GM18868 (cell line): ENCODE results near the gene MINDY2.

ENCODE experiments used
- ATAC-seq: cut with Tn5 transposase; IDR thresholded peaks from one replicate; pipeline ENCODE4 v1.9.1; 2021; ENCODE audit warnings: mild to moderate bottlenecking, moderate library complexity; ENCODE audit not compliant: unreplicated experiment

The MINDY2 gene, protein sequence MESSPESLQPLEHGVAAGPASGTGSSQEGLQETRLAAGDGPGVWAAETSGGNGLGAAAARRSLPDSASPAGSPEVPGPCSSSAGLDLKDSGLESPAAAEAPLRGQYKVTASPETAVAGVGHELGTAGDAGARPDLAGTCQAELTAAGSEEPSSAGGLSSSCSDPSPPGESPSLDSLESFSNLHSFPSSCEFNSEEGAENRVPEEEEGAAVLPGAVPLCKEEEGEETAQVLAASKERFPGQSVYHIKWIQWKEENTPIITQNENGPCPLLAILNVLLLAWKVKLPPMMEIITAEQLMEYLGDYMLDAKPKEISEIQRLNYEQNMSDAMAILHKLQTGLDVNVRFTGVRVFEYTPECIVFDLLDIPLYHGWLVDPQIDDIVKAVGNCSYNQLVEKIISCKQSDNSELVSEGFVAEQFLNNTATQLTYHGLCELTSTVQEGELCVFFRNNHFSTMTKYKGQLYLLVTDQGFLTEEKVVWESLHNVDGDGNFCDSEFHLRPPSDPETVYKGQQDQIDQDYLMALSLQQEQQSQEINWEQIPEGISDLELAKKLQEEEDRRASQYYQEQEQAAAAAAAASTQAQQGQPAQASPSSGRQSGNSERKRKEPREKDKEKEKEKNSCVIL

DNA sequence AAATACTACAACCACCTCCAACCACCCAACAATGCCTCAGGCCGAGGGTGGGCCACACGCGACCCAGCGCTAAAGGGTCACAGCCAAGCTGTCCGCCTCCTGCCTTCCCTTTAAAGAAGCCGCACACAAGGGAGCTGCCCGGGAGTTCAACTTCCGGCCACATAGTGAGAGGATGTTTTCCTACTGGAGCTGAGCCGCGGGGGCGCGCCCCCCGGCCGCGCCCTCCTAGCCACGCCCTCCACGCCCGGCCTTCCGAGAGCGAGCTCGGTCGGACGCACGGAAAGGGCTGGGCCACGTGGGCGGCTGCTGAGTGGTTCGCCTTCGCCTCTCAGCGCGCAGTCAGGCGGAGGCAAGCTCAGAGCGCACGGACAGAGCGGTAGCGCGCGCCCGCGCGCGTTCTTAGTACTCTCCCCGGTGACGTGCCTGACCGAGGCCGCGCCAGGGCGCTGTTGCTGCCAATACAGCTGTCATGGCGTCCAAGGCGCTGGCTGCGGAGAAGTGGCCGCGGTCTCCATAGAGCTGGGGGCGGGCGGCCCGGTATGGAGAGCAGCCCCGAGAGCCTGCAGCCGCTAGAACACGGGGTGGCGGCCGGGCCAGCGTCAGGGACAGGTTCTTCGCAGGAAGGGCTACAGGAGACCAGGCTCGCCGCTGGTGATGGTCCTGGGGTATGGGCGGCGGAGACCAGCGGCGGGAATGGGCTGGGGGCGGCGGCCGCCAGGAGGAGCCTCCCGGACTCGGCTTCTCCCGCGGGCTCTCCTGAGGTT is at the start of gene MINDY2:
Gene MINDY2 (plus strand): TSS at position 446 of the 764 bp plus-strand sequence. CDS start 94 bp downstream, at position 540.
- ATAC-seq: peak; percentile 95

DNA sequence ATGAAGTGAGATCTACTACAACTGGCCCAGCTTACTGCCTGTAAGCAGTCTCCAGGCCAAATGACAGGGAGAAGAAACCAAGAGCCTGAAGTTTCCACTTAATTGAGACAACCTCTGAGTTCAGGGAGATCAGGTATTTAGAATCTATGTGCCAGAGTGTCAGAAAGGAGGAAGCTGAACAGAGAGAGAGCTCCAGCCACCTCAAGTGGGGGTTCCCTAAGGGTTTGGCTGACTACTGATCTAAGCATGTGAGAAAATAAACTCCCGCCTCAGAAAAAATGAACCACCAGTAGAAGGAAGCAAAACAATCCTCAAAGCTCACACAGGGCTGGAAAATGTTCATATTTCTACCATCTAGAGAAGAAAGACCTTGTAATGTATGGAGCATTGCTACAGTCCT is 46.6 kb upstream of the MINDY2 start:
- ATAC-seq: peak; percentile 94

DNA sequence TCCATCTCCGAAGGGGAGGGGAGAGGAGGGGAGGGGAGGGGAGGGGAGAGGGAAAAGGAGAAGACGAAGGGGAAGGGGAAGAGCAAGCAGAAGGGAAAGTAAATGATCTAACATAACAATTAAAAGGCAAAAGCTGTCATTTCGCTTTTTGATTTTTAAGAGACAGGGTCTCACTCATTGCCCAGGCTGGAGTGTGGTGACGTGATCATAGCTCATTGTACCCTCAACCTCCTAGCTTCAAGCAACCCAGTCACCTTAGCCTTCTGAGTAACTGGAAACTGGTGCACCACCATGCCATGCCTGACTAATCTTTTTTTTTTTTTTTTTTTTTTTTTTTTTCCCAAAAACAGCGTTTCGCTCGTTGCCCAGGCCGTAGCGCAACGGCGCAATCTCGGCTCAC is 44.2 kb upstream of the MINDY2 start:
- peak; percentile 54 for ATAC-seq

DNA sequence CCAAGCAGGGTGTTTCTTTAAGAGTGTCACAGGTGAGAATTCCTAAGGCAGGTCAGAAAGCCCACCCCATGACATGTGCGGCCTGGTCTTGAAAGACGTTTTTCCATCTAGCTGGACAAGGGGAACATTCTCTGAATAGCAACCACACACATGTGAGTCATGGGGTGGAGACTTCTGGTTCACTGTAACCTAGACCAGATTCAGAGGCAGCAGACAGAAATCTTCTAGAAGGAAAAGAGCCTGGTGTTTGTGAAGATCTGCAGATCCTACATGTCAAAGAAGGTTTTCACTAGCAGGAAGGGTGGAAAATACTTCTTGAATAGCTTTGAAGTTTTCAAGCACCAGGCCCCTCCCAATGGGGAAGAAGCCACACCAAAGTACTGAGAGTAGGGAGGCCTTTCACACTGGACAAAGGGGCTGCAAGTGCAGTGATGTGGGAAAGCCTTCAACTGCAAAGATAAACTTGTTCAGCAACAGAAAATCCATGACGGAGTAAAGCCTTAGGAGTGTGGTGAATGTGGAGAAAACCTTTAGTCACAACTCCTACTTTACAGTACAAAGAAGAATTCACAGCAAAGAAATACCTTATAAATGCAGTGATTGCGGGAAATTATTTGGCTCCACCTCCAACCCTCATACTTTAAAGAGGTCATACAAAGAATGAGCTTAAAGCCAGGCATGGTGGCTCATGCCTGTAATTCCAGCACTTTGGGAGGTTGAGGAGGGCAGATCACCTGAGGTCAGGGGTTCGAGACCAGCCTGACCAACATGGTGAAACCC is 39.2 kb upstream of the MINDY2 start:
- ATAC-seq: no peak

DNA sequence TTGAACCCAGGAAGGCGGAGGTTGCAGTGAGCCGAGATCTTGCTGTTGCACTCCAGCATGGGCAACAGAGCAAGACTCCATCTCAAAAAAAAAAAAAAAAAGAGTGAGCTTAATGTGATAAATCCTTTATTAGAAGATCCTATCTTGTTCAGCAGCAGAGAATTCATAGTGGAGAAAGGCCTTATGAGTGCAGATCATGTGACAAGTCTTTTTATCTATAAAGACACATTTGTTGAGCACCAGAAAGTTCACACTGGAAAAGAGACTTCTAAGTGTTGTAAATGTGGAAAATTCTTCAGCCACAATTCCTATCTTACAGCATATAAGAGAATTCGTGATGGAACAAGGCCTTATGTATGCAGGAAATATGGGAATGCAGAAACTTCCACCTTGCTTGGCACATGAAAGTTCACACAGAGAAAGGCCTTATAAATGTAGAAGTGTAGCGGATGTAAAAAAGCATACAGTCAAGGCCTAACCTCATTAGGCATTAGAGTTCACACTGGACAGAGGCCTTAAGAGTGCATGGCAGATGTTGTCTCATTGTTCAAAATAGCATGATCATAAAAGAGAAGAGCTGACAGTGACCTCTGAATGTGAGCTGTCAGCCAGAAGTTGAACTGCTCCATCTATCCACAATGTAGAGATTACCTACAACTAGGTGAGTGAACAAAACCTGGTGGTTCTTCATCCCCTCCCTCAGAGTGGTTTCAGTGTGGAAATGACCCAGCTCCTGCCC is 38.3 kb upstream of the MINDY2 start:
- ATAC-seq: no peak

DNA sequence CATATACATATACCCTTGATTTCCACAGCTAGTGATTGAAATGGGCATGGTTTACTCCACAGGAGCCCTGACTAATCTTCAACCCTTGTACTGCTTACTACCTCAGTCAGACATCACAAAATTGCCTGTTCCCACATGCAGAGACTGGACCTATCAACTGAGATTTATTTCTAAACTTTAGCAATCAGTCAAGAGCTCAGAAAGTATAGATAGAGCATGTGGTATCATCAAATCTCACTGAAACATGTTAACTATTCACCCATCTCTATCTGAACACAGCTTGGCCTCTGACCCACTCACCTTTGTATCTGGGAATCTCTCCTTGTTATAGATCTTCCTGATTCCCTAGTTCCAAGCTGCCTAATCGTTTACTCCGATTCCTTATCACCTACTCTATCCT is 36.2 kb upstream of the MINDY2 start:
- ATAC-seq: no peak

DNA sequence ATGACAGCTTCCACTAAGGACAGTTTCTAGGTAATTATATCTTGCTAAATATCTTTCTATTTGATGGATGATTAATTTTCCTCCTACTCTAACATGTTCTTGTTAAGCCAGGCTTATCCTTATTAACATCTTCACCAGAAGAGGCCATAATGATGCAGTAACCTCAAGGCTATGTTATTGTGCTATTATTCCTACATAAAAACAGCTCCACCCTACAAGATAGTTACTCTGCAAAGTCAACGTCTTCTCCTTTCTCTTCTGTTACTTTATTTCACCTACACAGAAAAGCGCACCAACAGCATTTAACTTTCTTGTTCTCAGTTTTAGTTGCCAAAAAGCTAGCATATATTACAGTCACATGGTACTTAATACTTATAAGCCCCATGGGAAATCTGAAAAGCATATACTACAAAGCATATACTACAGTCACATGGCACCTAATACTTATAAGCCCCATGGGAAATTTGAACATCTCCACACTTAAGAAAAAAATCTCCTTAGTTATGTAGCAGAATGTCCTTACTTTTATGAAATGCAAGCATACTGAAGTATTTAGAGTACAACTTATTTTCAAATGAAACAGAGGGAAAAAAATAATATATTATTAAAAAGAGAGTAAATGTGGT is 35.0 kb upstream of the MINDY2 start:
- no peak for ATAC-seq

DNA sequence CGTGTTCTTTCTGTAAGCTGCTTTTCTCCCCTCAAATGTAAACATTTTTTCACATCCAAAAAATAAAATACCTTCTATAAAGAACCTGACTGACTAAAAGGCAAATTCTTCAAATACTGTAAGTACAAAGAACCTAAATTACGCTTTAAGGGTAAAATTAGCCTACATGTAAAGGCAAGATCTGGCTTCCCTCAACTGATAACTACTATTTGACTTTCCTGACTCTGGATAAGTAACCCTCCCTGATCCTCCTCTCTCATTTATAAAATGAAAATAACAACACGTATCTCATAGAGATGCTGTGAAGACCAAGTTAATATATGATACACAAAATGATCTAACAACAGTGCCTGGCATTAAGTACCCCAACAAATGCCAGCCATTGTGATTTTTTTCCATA is 33.8 kb upstream of the MINDY2 start:
- no peak for ATAC-seq

DNA sequence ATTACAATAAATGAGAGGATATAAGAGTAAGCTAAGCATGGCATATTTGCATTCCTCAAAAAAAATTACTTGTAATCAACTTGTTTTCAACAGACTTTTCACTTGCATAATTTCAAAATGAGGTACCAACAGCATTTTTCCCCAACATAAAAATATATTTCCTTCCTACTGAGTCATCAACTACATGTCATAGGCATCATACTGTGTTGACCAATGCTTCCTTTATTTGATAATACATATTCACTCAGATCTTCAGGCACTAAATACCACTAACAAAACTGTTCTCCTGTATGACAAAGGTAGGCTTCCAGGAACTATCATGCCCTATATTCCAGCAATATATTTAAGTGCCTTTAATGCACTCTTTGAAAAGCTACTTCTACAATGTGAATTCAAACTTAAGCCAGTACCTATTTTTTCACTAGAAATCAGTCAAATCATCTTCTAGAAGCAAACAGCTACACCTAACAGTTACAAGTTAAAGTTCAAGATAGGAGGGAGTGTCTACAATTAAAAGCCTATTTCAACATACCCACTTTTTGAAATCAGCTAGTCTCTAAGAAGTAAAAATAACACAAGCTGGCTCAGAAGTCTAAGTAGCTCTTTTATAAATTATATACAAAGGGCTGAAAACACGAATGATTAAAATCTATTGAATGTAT is 32.9 kb upstream of the MINDY2 start:
- no peak for ATAC-seq

DNA sequence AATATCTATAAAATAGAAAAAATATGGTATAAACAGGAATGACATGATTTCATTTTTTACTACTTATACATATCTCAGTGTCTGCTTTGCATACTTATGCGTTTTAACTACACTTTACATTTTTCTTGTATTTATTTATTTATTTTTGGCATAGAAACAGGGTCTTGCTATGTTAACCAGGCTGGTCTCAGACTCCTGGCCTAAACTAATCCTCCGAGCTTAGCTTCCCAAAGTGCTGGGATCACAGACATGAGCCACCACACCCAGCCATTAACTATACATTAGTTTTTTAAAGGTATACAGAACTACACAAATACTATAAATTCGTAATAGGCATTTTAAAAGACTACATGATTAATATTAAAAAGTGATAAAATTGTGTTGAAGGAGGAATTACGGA is 30.7 kb upstream of the MINDY2 start:
- no peak for ATAC-seq

DNA sequence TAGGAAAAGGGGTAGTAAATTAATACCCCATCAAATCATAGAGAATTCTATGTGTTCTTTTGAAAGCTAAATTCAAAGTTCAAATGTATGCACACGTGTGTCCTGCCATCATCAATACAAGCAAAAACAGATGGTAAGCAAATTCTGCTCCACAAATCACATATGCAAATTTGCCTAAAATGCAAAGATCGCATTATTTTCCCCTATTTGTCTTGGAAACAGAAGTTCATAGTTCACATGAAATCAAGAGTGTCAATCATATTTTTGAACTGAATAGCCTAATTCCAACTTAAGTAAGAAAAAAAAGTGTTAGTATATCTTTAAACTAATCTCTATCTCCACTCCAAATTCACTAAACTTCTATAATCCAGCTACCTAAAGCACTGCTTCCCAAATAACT is 30.1 kb upstream of the MINDY2 start:
- no peak for ATAC-seq

DNA sequence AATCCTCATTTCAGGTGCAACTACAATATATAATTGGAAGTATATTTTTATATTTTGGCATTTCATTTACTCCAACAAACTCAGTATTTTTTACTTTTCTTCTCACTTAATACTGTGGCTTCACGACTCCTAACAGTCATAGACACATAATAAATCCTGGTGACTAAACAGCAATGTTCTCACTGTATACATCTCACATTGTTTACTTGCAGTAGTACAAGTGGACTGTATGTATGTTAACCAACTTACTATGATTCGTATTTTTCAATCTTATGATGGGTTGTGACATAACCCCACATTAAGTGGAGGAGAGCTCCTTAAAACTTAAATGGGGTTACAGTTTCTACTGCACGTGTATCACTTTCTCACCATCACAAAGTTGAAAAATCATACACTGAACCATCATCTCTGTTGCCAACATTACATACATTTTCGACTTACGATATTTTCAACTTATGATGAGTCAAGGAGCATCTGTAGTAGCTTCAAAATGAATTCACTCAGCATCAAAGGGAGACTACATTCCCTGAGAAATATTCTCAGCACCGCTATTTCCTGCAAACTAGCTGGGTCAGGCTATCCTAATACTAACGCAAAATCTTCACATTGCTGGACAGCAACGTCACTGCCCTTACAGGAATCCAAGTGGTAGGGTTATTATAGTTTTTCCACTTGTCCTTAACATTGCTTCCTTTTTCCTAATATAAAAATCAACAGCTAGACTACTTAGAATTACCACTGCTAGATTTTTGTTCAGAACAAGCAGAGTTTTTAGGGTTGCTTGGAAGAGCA is 28.9 kb upstream of the MINDY2 start:
- ATAC-seq: no peak

DNA sequence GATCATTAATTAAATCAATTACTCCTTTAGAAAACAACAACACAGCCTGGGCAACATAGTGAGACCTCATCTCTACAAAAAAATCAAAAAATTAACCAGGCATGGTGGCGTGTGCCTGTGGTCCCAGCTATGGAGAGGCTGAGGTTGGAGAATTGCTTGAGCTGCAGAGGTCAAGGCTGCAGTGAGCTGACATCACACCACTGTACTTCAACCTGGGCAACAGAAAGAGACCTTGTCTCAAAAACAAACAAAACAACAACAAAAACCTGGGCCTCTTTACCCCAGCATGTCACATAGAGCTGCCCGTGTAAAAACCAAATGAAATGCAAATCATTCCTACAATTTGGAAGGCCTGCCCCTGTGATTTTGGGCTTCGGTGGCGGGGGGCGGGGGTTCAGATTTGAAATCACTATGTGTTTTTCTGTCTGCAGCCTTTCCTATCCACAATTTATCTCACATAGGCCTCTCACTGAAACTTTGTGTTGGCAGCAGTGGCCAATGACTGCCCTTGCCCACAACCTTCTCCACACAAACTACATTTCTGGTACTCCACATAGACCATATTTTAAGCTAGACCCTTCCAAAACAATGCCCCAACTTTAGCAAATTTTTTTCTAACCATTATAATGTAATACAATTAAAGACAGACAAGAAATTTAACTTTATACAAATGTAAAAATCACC is 28.1 kb upstream of the MINDY2 start:
- no peak for ATAC-seq

DNA sequence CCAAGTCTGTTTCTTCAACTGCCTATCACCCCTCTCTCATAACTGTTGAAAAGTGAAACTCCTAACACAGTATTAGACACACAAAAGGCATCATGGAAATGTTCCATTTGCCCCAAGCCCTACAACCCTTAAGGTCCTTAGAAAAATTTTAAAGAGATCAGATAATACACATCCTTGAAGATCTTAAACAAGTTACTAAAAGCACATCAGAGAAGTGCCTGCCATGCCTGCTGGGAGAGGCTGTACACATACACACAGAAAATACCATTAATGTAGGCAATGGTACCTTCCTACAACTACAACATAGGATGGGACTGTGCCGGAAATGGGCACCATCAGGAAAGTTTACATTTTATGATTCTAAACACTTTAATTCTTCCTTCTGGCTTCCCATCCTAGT is 24.9 kb upstream of the MINDY2 start:
- ATAC-seq: no peak

DNA sequence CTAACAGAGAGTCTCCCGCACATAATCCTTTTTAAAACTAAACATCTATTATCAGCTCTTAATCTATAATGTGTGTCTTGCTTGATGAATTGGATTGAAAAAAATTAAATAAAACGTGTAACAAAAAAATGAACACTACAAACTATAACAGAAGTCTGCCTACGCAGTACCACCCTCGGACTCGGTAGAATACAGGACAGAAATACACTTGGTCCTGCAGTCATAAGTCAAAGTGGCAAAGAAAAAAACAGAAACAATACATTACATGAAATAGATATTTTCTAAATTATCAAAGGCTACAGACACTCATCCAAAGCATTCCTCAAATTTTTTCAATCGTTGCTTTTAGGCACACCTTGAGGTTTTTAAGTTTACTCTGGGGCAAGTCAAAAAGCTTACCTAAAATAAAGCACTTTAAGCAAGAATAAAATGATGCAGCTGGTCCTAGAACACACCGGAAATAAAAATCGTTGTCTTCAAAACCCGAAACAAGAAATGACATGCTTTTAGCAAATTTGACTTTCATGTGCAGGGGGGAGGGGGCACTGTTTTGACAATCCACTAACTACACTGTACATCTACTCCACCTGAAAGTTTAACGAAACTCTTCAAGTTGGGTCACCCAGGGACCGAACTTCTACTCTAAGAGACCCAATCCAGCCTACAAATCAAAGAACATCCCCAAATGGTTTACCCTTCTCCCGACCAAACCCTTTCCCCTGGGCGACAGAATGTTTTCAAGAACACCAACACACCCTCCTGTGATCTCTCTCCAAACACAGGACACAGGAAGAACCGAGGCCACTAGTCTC is 22.9 kb upstream of the MINDY2 start:
- no peak for ATAC-seq

DNA sequence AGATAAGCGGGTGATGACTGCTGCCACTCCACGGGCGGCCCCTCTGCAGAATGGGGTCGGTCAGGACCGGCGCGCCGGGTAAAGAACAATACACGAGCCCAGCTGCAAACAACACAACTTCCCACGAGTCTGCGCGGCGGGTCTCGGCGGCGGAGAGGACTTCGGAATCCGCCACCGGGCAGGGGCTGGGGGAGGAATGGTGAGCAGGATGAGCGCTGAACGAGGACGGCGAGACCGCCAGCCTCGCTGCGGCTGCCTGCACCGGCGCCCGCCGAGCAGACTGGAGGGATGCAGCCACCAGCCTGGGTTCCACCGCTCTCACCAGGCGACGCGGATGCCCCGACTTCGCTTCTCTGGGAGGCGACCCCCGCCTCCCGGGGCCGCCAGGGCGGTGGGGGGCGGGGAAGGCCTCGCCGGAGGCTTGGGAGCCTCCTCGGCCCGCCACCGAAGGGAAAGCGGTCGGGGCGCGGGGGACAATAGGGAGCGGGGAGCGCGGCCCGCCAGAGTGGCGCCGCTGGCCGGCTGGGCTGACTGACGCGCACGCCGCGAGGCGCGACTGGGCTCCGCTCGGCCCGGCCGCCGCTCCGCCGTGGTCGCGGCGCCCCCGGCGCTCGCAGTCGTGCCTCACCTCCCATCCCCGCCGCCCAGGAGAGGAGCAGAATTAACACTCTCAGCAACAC is 22.1 kb upstream of the MINDY2 start:
- peak; percentile 28 for ATAC-seq
